ENCODE measurements around the gene AARS2.

DNA sequence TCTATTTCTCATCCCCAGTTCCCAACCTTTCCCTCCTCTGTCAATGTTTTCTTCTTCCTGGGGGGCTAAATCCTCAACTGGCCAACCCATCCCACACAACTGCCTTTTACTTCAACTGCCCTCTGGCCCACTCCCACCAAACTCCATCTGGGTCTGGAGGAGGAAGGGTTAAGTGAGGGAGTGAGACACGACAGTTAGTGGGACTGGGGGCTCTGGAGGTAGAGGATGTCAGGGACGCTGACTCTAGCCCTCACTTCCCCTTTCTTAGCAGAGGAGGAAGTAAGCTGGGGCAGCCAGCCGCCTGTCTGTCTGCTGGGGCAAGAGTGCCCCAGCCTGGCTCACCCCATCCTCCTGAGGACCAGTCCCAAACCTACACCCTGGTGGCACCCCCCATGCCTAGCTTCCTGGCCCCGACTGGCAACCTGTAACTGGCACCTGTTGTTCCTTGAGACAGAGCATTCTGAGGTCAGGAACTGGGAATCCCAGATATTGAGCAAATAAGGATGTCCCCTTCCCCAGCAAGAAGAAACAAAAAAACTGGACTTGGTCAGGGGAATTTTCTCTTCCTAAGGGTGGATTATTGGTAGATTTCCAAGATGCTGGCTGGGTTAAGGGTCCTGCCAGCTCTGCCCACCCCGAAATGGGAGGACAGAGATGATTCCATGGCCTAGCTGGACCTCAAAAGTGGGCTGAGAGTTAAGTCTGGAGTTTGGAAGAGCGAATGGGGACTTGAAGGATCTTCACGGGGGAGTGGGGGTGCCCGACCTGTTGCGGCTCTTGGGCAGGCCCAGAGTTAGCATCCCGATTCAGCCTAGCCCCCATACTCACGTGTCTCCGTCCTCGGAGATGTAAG is 48.8 kb downstream of the AARS2 start:
- no peak for TF ChIP-seq CTCF (IDR thresholded peaks at IDR 0.05)
- no peak for TF ChIP-seq EP300 (IDR thresholded peaks at IDR 0.05)
